HEK293 (cell line): ENCODE measurements around the gene CLPTM1.

Experiments
- CTCF ChIA-PET: fragments of 350-600 bp; formaldehyde crosslinking; extraction: SDS; loops from one replicate; lab custom pipeline; 2021; ENCODE audit warnings: antibody characterized with exemption; lab: Yijun Ruan, JAX
- POLR2A ChIA-PET: fragments of 300-600 bp; formaldehyde crosslinking; extraction: SDS; loops from one replicate; lab custom pipeline; 2020; ENCODE audit warnings: antibody characterized with exemption, inconsistent platforms; lab: Yijun Ruan, JAX
- H3K27ac ChIP-seq: fragments of 200-500 bp; sonication (Bioruptor generic); 2 replicates; pipeline ENCODE4 v1.5.1; 2014; ENCODE audit warnings: low read depth, low read length, control low read depth, inconsistent platforms; ENCODE audit errors: extremely low read depth
- H3K36me3 ChIP-seq, 2 experiments: fragments of 200-500 bp in 1 of 2; sonication (Bioruptor generic) in 1 of 2; 1 replicate in 1 of 2; 2 replicates in 1 of 2; pipeline ENCODE4 v1.5.1; 2014 to 2017; ENCODE audit warnings: inconsistent platforms in 2 of 2, low read length in 2 of 2; ENCODE audit not compliant: control insufficient read depth in 2 of 2, insufficient read depth in 1 of 2
- H3K4me1 ChIP-seq: fragments of 200-500 bp; sonication (Bioruptor generic); 2 replicates; pipeline ENCODE4 v1.5.1; 2014; ENCODE audit warnings: mild to moderate bottlenecking, low read length, inconsistent platforms; ENCODE audit not compliant: control insufficient read depth, insufficient read depth
- H3K4me3 ChIP-seq: 2 replicates; pipeline ENCODE4 v1.5.1; 2011; ENCODE audit warnings: low read depth, mild to moderate bottlenecking, control low read depth, low read length, moderate library complexity
- H3K9me3 ChIP-seq: fragments of 200-500 bp; sonication (Bioruptor generic); 2 replicates; pipeline ENCODE4 v1.5.1; 2014; ENCODE audit warnings: low read depth, low read length, inconsistent platforms; ENCODE audit not compliant: control insufficient read depth, insufficient read depth
- CTCF ChIP-seq: fragments of 450-650 bp; formaldehyde crosslinking; IDR thresholded peaks from 2 replicates; pipeline ENCODE4 v1.5.1; 2016; ENCODE audit warnings: missing biosample characterization, missing genetic modification characterization
- KLF10 ChIP-seq: fragments of 450-650 bp; IDR thresholded peaks from 2 replicates; pipeline ENCODE4 v1.5.1; 2018; ENCODE audit warnings: missing biosample characterization, mild to moderate bottlenecking, missing genetic modification characterization
- PRDM2 ChIP-seq: fragments of 450-650 bp; formaldehyde crosslinking; IDR thresholded peaks from 2 replicates; pipeline ENCODE4 v1.5.1; 2016; ENCODE audit warnings: missing biosample characterization, missing genetic modification characterization, borderline replicate concordance
- SP2 ChIP-seq: fragments of 450-650 bp; formaldehyde crosslinking; IDR thresholded peaks from 2 replicates; pipeline ENCODE4 v1.5.1; 2016; ENCODE audit warnings: missing biosample characterization, missing genetic modification characterization
- YY1 ChIP-seq: fragments of 450-650 bp; formaldehyde crosslinking; IDR thresholded peaks from 2 replicates; pipeline ENCODE4 v1.5.1; 2018; ENCODE audit warnings: missing biosample characterization, missing genetic modification characterization
- YY2 ChIP-seq: fragments of 450-650 bp; formaldehyde crosslinking; IDR thresholded peaks from 2 replicates; pipeline ENCODE4 v1.5.1; 2016; ENCODE audit warnings: missing biosample characterization, missing genetic modification characterization
- ZBTB6 ChIP-seq: fragments of 450-650 bp; formaldehyde crosslinking; IDR thresholded peaks from 2 replicates; pipeline ENCODE4 v1.5.1; 2017; ENCODE audit warnings: missing biosample characterization, missing genetic modification characterization
- ZBTB7A ChIP-seq: fragments of 450-650 bp; formaldehyde crosslinking; IDR thresholded peaks from 2 replicates; pipeline ENCODE4 v1.5.1; 2016; ENCODE audit warnings: low read depth, missing biosample characterization, missing genetic modification characterization
- ZNF138 ChIP-seq: fragments of 450-650 bp; formaldehyde crosslinking; IDR thresholded peaks from 2 replicates; pipeline ENCODE4 v1.5.1; 2016; ENCODE audit warnings: missing biosample characterization, missing genetic modification characterization, borderline replicate concordance
- ZNF366 ChIP-seq: fragments of 450-650 bp; formaldehyde crosslinking; conservative IDR thresholded peaks from 2 replicates; pipeline ENCODE4 v1.5.1; 2016; ENCODE audit warnings: missing biosample characterization, missing genetic modification characterization
- ZNF654 ChIP-seq: fragments of 450-650 bp; formaldehyde crosslinking; IDR thresholded peaks from 2 replicates; pipeline ENCODE4 v1.5.1; 2016; ENCODE audit warnings: low read depth, missing biosample characterization, missing genetic modification characterization
- ZNF830 ChIP-seq: fragments of 450-650 bp; IDR thresholded peaks from 2 replicates; pipeline ENCODE4 v1.5.0; 2018; ENCODE audit warnings: missing biosample characterization, missing genetic modification characterization, low read depth, mild to moderate bottlenecking, moderate library complexity
- TF ChIP-seq, protein P1 (sequence below): fragments of 450-650 bp; formaldehyde crosslinking; IDR thresholded peaks from 2 replicates; pipeline ENCODE4 v1.5.1; 2016; ENCODE audit warnings: missing biosample characterization, missing genetic modification characterization, low read depth
- TF ChIP-seq, protein P2 (sequence below): fragments of 450-650 bp; formaldehyde crosslinking; IDR thresholded peaks from 2 replicates; pipeline ENCODE4 v1.5.1; 2016; ENCODE audit warnings: missing biosample characterization, missing genetic modification characterization
- TF ChIP-seq, protein P3 (sequence below): fragments of 450-650 bp; IDR thresholded peaks from 2 replicates; pipeline ENCODE4 v1.5.1; 2018; ENCODE audit warnings: missing biosample characterization, missing genetic modification characterization

CLPTM1 gene

GRCh38 chr19:44961821-44962220, 6.6 kb downstream of the CLPTM1 start:
- 0 out of 2 replicates have a peak overlapping the region, but pooled peaks have one; percentile 16 for H3K27ac ChIP-seq
- no peak overlapping the region for H3K4me3 ChIP-seq
- H3K4me1 ChIP-seq, result no peaks in the 10 kb centered on the region
- ChIA-PET CTCF (interaction anchor here (0.6 to 1.5 kb wide), 5 partner anchors 10 to 238 kb away, joined by 3 to 5 read pairs (median 3); no protein-coding TSS in a partner anchor), POLR2A (no interaction called here)
- no peak for TF ChIP-seq SP2
- TF ChIP-seq ZNF366 (tag by site-specific recombination), result no peak
- TF ChIP-seq, protein P1, sequence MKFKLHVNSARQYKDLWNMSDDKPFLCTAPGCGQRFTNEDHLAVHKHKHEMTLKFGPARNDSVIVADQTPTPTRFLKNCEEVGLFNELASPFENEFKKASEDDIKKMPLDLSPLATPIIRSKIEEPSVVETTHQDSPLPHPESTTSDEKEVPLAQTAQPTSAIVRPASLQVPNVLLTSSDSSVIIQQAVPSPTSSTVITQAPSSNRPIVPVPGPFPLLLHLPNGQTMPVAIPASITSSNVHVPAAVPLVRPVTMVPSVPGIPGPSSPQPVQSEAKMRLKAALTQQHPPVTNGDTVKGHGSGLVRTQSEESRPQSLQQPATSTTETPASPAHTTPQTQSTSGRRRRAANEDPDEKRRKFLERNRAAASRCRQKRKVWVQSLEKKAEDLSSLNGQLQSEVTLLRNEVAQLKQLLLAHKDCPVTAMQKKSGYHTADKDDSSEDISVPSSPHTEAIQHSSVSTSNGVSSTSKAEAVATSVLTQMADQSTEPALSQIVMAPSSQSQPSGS (tag by site-specific recombination), result no peak
- no peak for TF ChIP-seq PRDM2 (tag by site-specific recombination)
- no peak for TF ChIP-seq ZNF138 (tag by site-specific recombination)
- TF ChIP-seq, protein P2, sequence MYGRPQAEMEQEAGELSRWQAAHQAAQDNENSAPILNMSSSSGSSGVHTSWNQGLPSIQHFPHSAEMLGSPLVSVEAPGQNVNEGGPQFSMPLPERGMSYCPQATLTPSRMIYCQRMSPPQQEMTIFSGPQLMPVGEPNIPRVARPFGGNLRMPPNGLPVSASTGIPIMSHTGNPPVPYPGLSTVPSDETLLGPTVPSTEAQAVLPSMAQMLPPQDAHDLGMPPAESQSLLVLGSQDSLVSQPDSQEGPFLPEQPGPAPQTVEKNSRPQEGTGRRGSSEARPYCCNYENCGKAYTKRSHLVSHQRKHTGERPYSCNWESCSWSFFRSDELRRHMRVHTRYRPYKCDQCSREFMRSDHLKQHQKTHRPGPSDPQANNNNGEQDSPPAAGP, result no peak
- TF ChIP-seq, protein P3, sequence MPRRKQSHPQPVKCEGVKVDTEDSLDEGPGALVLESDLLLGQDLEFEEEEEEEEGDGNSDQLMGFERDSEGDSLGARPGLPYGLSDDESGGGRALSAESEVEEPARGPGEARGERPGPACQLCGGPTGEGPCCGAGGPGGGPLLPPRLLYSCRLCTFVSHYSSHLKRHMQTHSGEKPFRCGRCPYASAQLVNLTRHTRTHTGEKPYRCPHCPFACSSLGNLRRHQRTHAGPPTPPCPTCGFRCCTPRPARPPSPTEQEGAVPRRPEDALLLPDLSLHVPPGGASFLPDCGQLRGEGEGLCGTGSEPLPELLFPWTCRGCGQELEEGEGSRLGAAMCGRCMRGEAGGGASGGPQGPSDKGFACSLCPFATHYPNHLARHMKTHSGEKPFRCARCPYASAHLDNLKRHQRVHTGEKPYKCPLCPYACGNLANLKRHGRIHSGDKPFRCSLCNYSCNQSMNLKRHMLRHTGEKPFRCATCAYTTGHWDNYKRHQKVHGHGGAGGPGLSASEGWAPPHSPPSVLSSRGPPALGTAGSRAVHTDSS (tag by site-specific recombination), result no peak
- TF ChIP-seq ZBTB6, result no peak
- no peak for TF ChIP-seq KLF10 (tag by site-specific recombination)
- no peak for TF ChIP-seq YY2
- no peak for TF ChIP-seq ZNF830 (tag by site-specific recombination)
- no peak for TF ChIP-seq ZNF654 (tag by site-specific recombination)
- no peak for TF ChIP-seq ZBTB7A (tag by site-specific recombination)
- TF ChIP-seq CTCF, result no peak
- TF ChIP-seq YY1 (tag by site-specific recombination), result no peak
- H3K36me3 ChIP-seq, result peaks cover 60 to 63% of the 10 kb centered on the region in 2 experiments
- H3K9me3 ChIP-seq, result no peaks in the 10 kb centered on the region
